Measurements from ENCODE around the gene ATP5F1A.

Gene ATP5F1A

GRCh38 chr18:46042571-46043123 is 55.4 kb downstream of the ATP5F1A start:
- no peak for ATAC-seq

GRCh38 chr18:46040747-46041104 is 57.4 kb downstream of the ATP5F1A start:
- ATAC-seq, result no peak

DNA sequence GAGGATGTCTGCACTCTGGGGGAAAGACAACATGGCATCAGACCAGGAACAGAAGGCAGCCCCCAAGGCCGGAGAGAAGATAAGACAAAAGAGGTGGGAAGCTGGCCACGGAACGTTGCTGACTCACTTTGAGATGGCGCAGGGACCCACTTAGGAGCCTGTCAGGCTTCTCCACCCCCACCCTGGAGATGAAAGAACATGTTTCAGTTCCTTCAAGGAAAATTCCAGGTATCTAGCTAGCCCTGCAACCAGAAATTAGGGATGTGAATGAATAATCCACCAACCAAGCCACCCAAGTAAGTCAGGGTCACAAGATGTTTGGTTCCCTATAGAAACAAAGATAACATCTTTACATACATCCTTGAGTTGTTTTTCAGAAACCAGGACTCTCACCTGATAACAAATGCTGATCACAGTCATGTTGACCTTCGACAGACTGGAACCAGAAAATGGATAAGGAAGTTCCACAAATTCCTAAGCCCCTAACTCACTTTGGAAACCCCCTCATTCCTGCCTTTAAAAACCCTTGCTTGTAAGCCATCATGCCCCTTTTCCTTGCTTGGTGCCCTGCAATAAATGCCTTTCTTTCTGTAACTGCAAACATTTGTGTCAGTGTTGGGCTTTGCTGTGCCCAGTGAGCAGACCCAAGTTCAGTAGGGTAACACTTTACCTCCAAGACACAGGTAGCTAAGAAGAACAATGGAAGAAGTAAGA is 57.9 kb downstream of the ATP5F1A start:
- no peak for ATAC-seq

GRCh38 chr18:46037512-46038305 is 60.4 kb downstream of the ATP5F1A start:
- ATAC-seq, result no peak

GRCh38 chr18:46035696-46036680 is 62.1 kb downstream of the ATP5F1A start:
- ATAC-seq, result no peak

DNA sequence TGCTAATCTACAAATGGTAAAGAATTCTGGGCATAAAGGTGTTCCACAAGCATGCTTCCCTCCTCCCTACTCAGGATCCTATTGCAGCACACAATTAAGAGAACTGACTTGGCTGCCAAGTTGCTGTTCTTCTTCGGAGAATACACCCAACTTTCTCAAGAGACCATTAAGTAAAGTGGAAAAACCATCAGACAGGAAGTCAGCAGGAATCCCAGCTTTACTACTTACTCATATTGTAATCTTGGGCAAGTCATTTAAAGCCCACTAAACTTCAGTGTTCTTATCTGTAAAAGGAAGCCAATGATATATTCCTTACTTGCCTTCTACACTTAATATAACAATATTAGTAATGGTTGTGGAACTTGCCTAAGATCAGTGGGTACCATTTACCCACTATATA is 63.9 kb downstream of the ATP5F1A start:
- ATAC-seq, result no peak

- ATAC-seq, result no peak
Observed at GRCh38 chr18:46031741-46032140, 66.4 kb downstream of the ATP5F1A start.

All from activated CD4-positive, CD25-positive, alpha-beta regulatory T cell treated with anti-CD3 and anti-CD28 coated beads, Interleukin-2, amount 50 U/mL, for 24 hours (primary cell).